Uterus (tissue), 4 donors: ENCODE results near the gene ITM2B. TPM values are rescaled to one million over a fixed set of nuclear protein-coding genes. Genes with fewer than 3 reads are reported as not detected.

Experiments
- DNase-seq, 2 donors: peaks; one replicate each; pipeline ENCODE4 v3.0.0-alpha.2; 2019 to 2020
- H3K27ac ChIP-seq, 2 donors: fragments of 200-600 bp; sonication (generic); 1 replicate in 1 of 2; 2 replicates in 1 of 2; pipeline ENCODE4 v1.5.1; 2016 to 2018
- H3K27me3 ChIP-seq, 2 donors: fragments of 200-600 bp; sonication (generic); one replicate each; pipeline ENCODE4 v1.5.1; 2018 to 2019; ENCODE audit warnings: control low read depth in 1 of 2
- H3K36me3 ChIP-seq, 2 donors: fragments of 200-600 bp; sonication (generic); one replicate each; pipeline ENCODE4 v1.5.1; 2019; ENCODE audit warnings: control low read depth in 1 of 2
- H3K4me1 ChIP-seq, 2 donors: fragments of 200-600 bp; sonication (generic); one replicate each; pipeline ENCODE4 v1.5.1; 2018 to 2019; ENCODE audit warnings: control low read depth in 1 of 2
- H3K4me3 ChIP-seq, 2 donors: fragments of 200-600 bp; sonication (generic); 1 replicate in 1 of 2; 2 replicates in 1 of 2; pipeline ENCODE4 v1.5.1; 2018 to 2019; ENCODE audit warnings: mild to moderate bottlenecking in 1 of 2
- H3K9me3 ChIP-seq, 2 donors: fragments of 200-600 bp; sonication (generic); one replicate each; pipeline ENCODE4 v1.5.1; 2019; ENCODE audit warnings: control low read depth in 1 of 2
- POLR2A ChIP-seq, 2 donors: fragments of 450-650 bp; IDR thresholded peaks; one replicate each; pipeline ENCODE4 v1.6.1; 2016; ENCODE audit warnings: antibody characterized with exemption in 2 of 2, mild to moderate bottlenecking in 1 of 2, moderate library complexity in 1 of 2
- intact Hi-C: fragments of 100-400 bp; cut with DNase I; formaldehyde crosslinking; loops from one replicate; pipeline ENCODE4 v1.15.1; 2023; ENCODE audit warnings: low total_unique reads
- total RNA-seq, 4 donors: library from RNA; depleted of rRNA in 3 of 4; stranded (reverse); fragments of >200 nt in 3 of 4; gene quantifications; one replicate each; pipeline versions ENCODE4 v1.1.0 to v1.2.4, GENCODE V29; 2014 to 2023
- TF ChIP-seq, protein P1 (sequence below), 4 experiments: fragments of 200-600 bp in 2 of 4; fragments of 450-650 bp in 2 of 4; sonication (generic) in 2 of 4; IDR thresholded peaks; one replicate each; pipeline ENCODE4 v1.5.1; 2016 to 2019; ENCODE audit warnings: antibody characterized with exemption in 4 of 4, mild to moderate bottlenecking in 2 of 4, moderate library complexity in 1 of 4
- donor health status: DM: yes; HTN: yes; CAD: no.

Gene ITM2B
- total RNA-seq, 4 donors from 2014 or later = 326 to 725 (median 565) TPM

DNA sequence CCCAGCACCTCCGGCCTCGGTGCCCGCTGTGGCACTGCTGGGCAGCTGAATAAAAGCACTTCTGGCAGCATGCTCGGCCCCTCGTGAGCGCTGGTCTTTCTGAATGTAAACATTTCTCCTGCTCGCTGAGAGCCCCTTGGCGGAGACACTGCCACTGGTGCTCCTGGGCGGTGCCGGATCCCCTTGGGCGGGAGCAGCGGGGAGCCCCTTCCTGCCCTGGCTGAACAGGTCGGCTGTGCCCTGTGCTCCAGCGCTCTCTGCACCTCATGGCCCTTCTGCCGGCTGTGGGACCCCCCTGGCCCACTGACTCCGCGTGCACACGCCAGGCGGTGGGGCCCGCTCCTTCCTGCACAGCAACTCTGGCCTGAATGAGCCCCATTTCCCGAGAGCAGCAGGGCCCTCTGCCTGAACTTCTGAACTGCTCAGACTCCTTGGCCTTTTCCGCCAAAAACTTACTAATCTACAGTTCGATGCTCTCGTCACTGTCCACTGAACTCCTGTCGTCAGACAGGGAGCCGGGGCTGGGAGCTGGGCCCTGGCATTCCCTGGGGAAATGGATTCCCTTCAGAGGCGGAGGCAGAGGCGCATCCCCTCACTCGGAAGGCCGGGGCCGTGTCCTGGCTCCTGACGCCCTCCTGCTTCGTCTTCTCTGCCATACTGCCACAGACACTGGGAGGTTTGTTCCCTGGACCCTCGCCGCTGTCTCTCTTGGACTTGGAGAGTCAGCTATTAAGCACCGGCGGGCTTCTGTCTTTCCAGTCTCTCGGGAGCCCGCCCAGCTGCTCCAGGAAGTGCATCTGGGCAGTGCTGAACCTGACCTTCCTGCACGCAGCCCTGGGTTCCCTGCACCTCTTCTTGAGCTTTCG lies 84.7 kb downstream of the ITM2B start:
- H3K27ac ChIP-seq = no peak overlapping the region
- H3K4me1 ChIP-seq = no peaks in the 10 kb centered on the region
- peaks cover 0 to 7% of the 10 kb centered on the region in 2 donors for H3K9me3 ChIP-seq
- intact Hi-C loops = no loop called here
- no peaks in the 10 kb centered on the region for H3K36me3 ChIP-seq
- no peak for DNase-seq
- no peaks in the 10 kb centered on the region for H3K27me3 ChIP-seq
- no peak for TF ChIP-seq POLR2A (IDR thresholded peaks at IDR 0.05)
- TF ChIP-seq, protein P1, sequence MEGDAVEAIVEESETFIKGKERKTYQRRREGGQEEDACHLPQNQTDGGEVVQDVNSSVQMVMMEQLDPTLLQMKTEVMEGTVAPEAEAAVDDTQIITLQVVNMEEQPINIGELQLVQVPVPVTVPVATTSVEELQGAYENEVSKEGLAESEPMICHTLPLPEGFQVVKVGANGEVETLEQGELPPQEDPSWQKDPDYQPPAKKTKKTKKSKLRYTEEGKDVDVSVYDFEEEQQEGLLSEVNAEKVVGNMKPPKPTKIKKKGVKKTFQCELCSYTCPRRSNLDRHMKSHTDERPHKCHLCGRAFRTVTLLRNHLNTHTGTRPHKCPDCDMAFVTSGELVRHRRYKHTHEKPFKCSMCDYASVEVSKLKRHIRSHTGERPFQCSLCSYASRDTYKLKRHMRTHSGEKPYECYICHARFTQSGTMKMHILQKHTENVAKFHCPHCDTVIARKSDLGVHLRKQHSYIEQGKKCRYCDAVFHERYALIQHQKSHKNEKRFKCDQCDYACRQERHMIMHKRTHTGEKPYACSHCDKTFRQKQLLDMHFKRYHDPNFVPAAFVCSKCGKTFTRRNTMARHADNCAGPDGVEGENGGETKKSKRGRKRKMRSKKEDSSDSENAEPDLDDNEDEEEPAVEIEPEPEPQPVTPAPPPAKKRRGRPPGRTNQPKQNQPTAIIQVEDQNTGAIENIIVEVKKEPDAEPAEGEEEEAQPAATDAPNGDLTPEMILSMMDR (IDR thresholded peaks at IDR 0.05) = no peak
- peak overlapping the region in 1 of 2 donors; percentile 4 for H3K4me3 ChIP-seq

- H3K4me3 ChIP-seq = peak overlapping the region in 1 of 2 donors; percentile 4
- no peaks in the 10 kb centered on the region for H3K27me3 ChIP-seq
- H3K36me3 ChIP-seq = no peaks in the 10 kb centered on the region
- H3K27ac ChIP-seq = no peak overlapping the region
- H3K9me3 ChIP-seq = peaks cover 0 to 7% of the 10 kb centered on the region in 2 donors
- TF ChIP-seq, protein P1 (IDR thresholded peaks at IDR 0.05) = no peak
- no peak for TF ChIP-seq POLR2A (IDR thresholded peaks at IDR 0.05)
- DNase-seq = no peak
- intact Hi-C loops = no loop called here
- no peaks in the 10 kb centered on the region for H3K4me1 ChIP-seq
These were observed 85.4 kb downstream of the ITM2B start for GRCh38 chr13:48318377-48318811.

- TF ChIP-seq, protein P1 (IDR thresholded peaks at IDR 0.05) = no peak
- TF ChIP-seq POLR2A (IDR thresholded peaks at IDR 0.05) = no peak
- no peak overlapping the region for H3K4me3 ChIP-seq
These were observed 86.0 kb downstream of the ITM2B start for GRCh38 chr13:48318821-48319511.

More at GRCh38 chr13:48318821-48319511, 86.0 kb downstream of the ITM2B start:
- DNase-seq = no peak
- intact Hi-C loops = no loop called here
- Histone ChIP-seq H3K27me3 (no peaks in the 10 kb centered on the region), H3K36me3 (no peaks in the 10 kb centered on the region), H3K9me3 (peaks cover 0 to 7% of the 10 kb centered on the region in 2 donors), H3K4me1 (no peaks in the 10 kb centered on the region), H3K27ac (no peak overlapping the region)

Other genes with a start within 250 kb of the ITM2B start
- 10 to 100 TPM; 19.7 to 96.0 (median 43.5) TPM for gene SUCLA2, start 231.9 kb upstream of the ITM2B start, total RNA-seq
- gene NUDT15, start 195.5 kb upstream of the ITM2B start, total RNA-seq = 10 to 100 TPM in 1 of 4 donors, 1 to 10 TPM in 3; 1.8 to 22.9 (median 7.3) TPM
- gene MED4, start 138.1 kb upstream of the ITM2B start, total RNA-seq = 10 to 100 TPM; 38.4 to 53.4 (median 49.1) TPM
- gene RB1, start 70.5 kb downstream of the ITM2B start, total RNA-seq = 10 to 100 TPM; 27.4 to 58.1 (median 33.9) TPM
- gene LPAR6, start 179.9 kb downstream of the ITM2B start, total RNA-seq = 10 to 100 TPM; 13.1 to 85.9 (median 38.9) TPM